ENCODE measurements around the gene IQCM.

IQCM gene

DNA sequence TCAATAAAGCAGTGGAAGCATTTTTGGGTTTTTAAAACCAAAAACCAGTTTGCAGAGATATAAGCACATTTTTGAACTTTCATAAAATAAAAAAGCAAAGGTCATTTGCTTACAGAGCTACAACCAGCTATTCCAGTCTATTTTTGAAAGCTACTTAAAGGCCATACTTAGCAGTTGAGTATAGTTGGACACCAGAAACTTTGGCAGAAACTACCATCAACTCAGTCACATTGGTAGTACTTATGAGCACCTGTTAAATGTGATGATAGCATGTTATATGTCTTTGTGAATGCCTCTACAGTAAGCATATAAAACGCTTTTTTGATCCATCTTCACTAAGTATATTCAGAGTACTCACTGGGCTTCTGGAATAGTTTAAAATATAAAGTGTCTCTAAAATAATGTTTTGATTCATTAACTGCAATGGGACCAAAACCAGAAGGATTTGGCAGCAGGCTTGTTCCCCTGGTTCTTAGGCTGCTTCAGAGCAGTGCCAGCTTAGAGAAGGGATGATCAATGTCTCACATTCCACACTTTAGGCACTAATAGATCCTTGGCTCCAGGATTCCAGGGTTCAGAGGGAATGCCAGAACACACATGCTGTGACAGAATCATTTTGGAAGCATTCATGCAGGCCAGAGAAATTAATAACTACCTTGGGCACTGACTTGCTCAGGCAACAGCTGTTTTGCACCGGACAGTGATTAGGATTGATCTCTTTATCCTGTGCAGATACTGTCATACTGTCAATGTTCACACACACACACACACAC is 103.9 kb downstream of the IQCM start:
- no peak for DNase-seq (ENCODE audit: low spot score)

DNA sequence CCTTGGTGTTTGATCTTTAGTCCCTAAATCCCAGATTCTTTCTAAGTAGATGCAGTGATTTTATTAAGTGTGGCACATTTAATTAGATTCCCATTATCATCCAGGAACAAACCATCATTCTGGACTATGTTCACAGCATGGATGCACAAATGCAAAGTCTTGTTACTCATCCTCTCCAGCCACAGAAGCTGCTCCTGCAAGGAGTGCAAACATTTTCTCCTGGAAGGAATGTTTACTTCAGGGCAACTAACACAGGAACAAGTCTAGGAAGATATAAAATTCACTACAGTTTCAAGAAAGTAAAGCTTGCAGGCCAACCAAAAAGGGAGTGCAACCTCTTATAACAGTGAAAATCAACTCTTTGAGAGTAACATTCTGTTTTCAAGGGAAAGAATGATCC is 106.0 kb downstream of the IQCM start:
- no peak for DNase-seq (ENCODE audit: low spot score)

DNA sequence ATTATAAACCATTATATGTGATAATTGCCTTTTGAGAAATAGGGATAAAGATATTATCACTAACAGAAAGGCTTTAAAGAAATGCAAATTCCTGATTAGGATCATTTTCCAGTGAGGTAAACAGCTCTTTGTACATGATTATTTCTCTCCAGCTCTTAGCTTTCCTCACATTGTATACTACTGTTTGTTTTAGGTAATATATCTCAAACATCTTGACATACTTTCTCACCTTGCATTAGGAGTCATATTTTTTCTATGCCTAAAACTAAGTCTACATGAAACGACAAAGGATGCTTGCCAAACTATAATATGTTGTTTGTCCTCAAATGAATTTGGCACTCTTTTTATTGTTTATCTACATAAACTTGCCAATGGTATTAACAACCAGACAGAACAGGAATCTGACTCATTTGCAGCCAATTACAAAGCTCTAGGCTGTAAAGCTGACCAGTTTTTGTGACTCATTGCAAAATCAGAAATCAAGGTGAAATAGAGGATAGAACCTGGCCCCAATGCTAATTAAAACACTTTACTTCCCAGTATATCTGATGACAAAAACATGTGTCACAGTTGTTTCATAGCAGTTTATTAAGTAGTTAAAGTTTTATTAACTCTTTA is 107.0 kb downstream of the IQCM start:
- no peak for DNase-seq (ENCODE audit: low spot score)

DNA sequence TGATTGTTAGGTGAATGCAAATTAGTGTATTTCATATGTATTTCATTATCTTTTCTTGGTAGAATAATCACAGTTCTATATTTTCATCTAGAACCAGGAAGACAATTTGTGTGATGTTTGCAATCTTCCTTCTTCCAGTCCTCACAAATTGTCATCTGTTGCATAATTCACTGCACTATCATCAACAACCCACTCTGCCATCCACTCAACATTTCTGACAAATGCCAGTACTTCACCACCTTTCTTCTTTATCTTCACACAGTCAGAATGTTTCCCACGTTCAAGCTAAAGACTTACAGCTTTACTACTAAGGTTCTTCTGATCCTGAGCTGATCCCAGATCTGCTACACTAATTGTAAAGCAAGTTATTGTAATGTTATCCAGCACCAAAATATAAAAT is 107.8 kb downstream of the IQCM start:
- no peak for DNase-seq (ENCODE audit: low spot score)

DNA sequence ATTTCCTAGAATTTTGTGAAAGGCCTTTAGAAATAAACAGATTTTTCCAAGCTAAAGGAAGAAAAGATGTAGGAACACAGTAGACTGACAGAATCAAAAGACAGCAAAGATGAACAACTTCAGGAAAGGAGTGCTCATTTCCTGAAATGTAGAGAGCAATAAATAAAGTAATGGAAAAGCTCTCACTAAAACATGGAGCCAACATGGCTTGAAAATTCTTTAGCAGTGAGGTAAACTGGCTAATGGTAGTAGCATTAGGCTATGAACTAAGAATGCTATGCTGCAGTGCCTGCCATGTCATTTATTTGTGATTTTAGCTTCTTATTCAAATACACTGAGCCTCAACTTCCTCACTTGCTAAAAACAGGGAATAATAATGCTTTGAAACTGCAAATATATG is 108.7 kb downstream of the IQCM start:
- no peak for DNase-seq (ENCODE audit: low spot score)

DNA sequence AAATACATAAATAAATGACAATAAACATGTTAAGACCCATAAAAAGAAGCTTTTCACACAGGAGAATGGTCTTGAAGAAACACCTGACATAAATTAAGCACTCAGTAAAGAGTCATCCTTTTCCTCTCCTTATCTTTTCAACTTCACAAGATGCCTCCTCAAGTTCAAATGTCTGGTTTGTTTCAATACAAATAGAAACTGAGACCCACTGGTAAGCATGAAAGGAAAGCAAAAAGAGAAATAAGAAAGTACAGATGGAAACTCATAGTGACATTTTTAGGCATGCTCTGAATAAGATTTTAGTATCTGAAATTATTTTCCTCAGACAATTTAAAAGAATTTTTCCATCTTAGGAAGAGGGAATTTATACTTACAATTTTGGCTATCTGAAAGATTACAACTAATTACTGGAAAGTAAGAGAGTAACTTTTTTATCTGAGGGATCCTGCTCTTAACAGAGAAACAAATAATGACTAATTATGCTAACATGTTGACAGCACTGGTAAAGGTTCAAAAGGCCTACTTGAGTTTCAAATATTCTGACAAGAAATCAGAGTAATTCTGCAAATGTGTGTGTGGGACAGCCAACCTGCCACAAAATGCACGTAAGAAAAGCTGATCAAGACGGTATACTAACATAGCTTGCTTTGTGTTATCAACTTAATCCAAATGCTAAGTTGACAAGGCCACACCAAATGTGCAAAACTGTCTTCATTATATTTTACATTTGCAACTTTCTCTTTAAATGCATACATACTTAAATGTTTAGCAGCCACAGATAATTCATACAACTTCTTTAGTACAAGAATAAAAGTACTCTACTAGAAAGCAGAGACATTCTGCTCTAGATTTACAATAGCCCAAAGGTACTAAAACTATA is 113.0 kb downstream of the IQCM start:
- no peak for DNase-seq (ENCODE audit: low spot score)

DNA sequence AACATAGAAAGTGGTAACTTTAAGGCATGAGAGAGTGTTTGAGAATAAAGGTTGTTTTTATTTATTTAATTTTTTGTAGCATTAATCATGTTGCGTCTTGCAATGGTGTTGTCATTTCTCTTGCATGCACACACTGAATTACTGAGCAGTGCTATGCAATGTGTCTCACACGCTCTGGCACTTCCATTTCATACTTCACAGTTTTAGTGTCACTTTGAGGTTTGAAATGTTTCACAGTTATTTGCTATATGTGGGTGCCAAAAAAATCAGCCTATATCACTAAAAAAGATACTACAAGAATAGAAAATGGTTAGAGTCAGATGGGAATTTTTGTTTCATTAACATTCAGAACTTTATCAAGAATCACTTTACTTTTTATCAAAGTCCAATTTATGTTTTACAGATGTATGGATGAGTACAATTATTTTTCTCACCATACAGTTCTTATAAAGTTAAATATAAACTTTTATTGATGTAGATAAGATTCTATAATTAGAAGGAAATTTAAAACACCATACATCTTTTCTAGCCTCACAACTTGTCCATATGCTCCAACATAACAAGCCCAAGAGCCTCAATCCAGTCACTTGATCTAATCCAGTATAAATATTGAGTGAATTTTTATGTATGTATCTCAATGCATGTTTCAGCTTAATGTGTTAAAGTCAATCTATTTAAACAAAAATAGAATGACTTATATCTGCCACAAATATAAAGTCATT is 114.0 kb downstream of the IQCM start:
- DNase-seq (ENCODE audit: low spot score), result no peak

DNA sequence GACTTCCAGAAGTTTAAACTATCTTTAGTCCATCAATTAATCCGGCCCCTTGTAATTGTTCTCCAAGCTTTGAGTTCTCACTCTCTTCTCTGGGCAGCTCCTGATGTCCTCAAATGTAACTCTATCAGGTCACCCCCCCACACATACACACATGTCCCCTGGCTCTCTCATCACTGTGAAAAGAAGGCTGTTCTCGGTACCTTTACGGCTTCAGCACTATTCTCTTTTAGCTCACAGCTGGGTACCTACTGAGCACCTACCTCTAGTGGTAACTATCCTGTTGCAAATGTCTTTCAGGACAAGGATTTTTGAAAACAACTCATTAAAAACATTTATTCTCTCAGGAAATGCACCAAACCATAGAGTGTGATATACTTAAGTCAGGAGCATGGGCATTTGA is 115.4 kb downstream of the IQCM start:
- no peak for DNase-seq (ENCODE audit: low spot score)

DNA sequence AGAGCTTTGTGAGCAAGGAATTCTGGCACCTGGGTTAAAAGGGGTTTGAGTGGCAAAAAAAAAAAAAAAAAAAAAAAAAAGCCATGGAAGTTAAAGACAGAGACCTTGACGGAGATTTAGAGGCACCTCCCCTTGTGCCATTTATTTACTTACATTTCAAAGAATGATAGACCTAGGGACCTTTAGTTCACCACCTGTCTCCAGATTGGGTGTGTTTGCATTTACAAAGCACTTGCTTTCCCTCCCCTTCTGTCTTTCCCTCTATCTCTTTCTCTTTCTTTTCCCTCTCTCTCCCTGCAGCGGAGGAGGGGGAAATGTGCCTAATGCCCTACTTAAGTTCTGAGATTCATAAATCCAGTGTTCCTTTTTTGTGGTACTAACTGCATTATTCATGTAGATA is 116.0 kb downstream of the IQCM start:
- no peak for DNase-seq (ENCODE audit: low spot score)

DNA sequence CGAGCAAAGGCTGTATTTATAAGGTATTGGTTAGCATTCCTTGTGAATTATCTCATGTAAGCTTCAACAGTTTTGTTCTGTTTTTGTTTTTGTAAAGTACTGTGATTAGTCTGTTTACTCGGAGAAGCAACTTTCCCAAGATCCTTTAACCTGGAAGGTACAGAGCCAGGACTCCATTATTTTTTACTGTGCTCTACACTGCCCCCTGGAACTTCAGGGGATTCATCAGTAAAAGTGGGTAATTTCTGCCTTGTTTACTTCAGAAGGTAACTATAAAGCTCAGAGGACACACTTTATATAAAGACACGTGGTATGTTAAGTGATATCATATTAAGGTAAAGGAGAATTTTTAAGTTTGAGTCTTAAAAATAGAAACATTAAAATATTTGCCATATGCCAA is 124.9 kb downstream of the IQCM start:
- no peak for DNase-seq (ENCODE audit: low spot score)

DNA sequence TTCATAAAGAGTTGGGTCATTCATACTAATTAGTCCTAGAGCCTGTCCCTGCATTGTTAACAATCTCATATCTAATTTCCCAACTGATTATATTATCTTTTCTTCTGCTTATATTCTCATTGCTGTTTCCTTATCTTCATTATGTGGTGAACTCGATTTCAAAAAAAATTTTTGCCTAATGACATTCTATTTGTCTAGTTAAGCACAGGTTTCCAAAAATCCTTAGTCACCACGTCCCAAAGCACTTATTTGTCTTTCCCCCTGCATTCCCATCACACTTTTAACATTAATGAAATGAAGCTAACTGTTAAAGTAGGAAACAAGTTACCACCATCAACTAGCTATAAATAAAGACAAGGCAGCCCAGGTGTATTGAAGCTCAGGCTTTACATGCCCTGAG is 131.1 kb downstream of the IQCM start:
- DNase-seq (ENCODE audit: low spot score), result no peak

DNA sequence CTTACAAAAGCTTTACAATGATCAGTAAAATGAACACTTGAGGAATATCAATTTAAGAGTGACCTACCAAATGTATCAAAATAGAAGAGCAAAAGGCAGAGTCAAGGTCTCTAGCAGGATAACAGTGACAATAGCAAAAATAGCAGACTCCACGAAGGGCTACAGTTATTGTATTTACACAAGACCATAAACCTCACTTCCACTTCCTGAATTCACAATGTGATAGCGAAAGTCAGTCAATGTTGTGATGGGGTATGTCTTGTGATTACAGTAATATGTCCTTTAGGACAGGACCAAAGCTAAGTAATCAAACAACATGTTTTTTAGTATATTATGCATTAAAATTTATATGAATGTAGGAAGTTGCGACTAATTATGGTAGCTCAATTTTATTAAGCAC is 139.6 kb downstream of the IQCM start:
- DNase-seq (ENCODE audit: low spot score), result no peak

DNA sequence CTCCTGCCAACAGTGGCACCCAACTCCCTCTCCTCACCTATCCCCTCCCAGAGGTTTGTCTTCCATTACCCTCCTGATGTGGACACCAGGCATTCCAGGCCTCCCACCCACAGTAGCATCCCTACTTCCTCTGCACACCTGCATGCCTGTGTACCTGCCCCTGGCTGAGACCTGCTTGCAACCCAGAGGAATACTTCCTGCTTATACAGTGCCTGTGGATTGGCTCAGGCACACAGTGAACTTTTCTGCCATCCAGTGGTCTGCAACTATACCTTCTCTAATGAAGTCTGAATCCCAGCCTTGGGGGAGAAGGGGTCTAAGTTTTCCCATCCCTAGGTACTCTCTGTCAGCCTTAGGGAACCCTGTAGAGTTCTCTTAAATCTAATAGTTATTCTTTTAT is 169.9 kb downstream of the IQCM start:
- peak; percentile 39 for DNase-seq (ENCODE audit: low spot score)

DNA sequence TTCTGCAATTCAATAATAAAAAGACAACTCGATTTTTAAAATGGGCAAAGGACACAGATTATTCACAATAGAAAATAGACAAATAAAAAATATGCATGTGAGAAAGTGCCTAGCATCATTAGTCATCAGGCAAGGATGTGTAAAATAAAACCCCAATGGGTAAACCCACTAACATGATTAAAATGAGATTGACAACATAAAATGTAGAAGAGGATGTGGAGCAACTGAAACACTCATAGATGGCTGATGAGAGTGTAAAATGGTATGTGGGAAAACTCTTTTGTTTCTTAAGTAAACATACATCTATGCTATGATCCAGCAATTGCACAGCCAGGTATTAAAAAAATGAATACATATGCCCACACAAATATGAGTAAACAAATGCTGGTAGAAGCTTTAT is 177.6 kb downstream of the IQCM start:
- DNase-seq (ENCODE audit: low spot score), result no peak

DNA sequence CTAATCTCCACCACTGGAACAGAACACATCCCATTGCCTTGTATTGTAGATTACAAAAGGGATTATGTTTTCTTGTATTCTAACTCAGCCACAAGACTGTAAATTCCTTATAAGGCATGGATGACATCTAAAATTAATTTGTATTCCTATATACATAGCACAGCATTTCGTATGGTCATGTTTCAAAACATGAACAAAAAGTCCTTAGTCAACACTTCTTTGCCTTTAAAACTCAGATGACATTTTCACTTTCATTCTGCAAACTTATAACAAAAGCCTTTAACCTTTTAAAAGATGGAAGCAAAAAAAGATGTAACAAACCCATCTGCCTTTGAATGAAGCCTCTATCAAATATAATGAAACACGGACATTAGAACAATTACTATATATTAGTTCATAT is 181.3 kb downstream of the IQCM start:
- DNase-seq (ENCODE audit: low spot score), result no peak

DNA sequence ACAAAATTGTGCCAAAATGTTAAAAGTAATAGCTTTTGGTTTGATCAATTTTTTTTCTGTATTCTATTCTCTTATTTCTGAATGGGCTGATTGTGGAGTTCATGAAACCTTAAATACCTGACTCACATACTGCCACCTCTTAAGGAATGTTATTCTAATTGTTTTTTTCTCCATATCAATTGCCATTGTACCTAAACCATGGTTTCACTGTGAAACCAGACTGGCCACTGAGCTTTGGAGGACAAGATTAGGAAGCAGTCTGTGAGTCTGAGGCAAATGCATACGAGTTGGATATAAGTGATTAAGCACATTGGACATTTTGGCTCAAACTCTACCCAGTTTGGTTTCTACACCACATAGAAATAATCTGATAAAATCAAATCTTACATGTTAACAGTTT is 184.0 kb downstream of the IQCM start:
- DNase-seq (ENCODE audit: low spot score), result no peak

DNA sequence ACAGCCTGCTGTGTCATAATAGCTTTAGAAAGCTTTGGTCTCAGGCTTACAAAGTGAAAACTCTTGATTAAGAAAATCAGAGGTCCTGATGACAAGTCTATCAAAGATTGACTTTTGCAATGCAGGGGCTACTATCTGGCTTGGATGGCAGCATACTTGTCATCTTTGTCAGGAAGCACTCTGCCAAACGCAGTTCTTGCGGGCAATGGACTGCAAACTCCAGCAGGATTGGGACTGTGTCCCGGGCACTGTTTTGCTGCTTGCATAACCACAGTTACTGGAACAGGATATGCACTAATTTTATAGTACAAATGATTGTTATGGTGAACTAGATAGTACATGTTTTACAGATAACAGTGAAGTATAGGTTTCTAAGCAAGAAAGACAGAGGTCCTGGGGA is 185.6 kb downstream of the IQCM start:
- DNase-seq (ENCODE audit: low spot score), result no peak

DNA sequence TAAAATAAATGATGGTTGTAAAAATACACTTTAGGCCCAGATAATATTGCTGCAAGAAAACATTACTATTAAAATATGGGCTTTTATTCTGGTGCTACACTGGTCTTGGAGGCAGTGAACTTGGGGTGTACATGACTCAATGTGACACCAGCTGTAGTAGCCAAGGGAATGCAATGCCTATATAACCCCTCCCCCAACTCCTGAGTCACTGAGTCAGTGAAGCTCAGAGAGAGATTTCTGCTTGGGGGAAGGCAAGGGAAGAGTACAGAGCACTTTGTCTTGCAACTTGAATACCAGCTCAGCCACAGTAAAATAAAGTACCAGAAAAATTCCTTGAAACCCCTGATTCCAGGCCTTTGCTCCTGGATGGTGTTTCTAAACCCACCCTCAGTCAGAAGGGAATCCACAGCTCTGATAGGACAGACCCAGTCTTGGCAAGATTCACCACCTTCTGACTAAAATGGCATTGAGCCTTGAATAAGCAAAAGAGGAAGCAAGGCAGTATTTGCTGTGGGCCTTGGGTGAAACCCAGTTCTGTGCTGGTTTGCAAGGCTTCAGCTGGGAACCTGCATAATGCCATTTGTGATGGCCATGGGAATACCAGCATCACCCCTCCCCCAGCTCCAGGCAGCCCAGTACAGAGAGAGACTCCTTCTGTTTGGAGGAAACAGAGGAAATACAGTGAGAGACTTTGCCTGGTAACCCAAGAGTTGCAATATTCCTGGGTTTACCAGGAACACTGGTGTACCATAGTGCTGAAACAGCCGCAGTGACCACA is 209.9 kb downstream of the IQCM start:
- no peak for DNase-seq (ENCODE audit: low spot score)

DNA sequence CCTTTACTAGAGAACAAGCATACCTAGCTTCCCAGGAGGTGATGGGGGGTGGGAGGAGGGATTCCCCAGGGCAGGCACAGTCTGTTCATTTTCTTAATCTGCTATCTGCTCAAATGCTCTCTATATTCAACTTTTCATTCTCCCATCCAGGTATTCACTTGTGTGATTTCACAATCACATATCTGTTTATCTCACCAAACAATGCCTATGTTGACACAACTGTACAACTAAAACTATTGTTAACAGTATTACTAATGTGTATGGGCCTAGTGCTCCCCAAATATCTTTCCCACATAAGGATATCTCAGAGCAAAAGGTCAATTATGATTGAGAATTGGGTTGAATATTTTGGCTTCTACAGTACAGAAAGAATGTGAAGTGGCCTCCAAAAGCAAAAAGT is 210.8 kb downstream of the IQCM start:
- no peak for DNase-seq (ENCODE audit: low spot score)

DNA sequence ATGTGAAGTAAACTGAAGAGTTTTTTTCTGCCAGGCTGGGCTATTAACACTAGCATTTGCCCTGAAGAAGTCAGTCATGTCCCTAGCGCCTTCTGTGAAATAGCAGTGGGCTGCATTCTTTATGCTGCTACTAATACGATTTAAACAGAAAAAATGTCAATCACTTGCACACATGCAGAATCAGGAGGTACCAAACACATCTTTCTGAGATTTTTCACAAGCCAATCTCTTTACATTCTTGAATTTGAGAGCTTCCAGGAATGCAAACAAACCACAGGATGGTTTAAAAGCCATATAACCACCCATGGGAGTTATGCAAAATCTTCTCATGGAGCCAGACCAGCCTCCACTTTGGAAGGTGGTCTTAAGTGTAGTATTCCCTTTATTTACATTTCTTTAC is 220.1 kb downstream of the IQCM start:
- no peak for DNase-seq (ENCODE audit: low spot score)

DNA sequence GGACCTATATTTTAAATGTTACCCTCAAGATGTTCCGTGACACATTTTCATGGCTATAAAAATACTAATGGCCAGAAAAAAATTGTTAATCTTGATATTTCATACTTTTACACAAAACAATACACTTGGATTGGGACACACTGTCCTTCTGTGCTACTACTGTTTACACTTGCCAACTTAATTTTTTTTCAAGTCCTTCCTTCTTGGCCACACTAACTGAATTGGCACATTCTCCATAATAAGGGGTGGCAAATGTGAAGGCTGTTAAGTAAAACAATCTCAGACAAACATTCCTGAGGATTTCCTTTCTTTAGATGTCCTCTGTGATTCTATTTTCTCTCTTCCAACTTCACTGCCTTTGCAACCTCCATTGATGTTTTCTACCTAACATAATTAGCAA is 225.8 kb downstream of the IQCM start:
- DNase-seq (ENCODE audit: low spot score), result no peak

DNA sequence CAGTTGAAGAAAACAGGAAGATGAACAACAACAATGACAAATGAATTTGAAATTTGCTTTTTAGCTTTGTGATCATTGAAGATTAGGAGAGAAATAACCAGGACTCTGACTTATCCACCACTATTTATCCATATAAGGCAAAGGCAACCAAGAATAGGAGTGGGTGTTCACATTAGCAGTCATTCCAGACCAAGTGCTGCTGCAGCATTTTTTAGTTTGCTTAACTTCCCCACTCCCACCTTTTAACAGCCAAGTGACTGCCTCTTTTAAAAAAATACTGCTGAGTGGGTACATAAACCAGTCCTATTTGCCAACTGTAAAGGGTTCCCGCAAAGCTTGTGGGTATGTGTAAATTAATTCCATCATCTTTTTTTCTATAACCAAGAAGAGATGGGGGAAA is 230.9 kb downstream of the IQCM start:
- DNase-seq (ENCODE audit: low spot score), result no peak

Data from D341Med (cell line).